Gastroesophageal sphincter (tissue), 3 donors: ENCODE results near the gene MYCBP2.

Experiments
- EP300 ChIP-seq: sonication (generic); formaldehyde crosslinking; IDR thresholded peaks from one replicate; pipeline ENCODE4 v1.6.1; 2017; ENCODE audit warnings: antibody characterized with exemption, mild to moderate bottlenecking
- POLR2AphosphoS5 ChIP-seq: sonication (generic); formaldehyde crosslinking; IDR thresholded peaks from one replicate; pipeline ENCODE4 v1.6.1; 2017; ENCODE audit warnings: antibody characterized with exemption
- TF ChIP-seq, protein P1 (sequence below), 4 experiments: fragments of 200-600 bp in 2 of 4; fragments of 450-650 bp in 2 of 4; sonication (generic) in 1 of 4; IDR thresholded peaks; one replicate each; pipeline ENCODE4 v1.5.1; 2017 to 2019; ENCODE audit warnings: antibody characterized with exemption in 4 of 4, mild to moderate bottlenecking in 2 of 4, moderate library complexity in 2 of 4

DNA sequence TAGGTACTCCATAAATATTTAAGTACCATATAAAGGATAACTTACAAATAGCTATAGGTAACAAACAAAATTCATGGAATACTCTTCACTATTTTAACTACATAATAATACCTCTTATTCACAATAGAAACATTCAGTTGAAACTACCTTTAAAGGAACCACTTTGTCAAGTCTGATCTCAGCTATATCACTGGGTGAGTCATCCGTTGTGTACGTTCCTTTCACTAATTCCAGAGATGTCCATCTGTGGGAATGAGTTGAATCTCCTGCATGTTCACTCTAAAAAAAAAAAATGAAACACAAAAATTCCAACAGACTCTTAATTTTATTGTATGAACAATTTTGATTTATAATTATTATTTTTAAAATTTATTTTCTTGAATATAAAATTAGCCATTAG is 150.5 kb downstream of the MYCBP2 start:
- TF ChIP-seq, protein P1, sequence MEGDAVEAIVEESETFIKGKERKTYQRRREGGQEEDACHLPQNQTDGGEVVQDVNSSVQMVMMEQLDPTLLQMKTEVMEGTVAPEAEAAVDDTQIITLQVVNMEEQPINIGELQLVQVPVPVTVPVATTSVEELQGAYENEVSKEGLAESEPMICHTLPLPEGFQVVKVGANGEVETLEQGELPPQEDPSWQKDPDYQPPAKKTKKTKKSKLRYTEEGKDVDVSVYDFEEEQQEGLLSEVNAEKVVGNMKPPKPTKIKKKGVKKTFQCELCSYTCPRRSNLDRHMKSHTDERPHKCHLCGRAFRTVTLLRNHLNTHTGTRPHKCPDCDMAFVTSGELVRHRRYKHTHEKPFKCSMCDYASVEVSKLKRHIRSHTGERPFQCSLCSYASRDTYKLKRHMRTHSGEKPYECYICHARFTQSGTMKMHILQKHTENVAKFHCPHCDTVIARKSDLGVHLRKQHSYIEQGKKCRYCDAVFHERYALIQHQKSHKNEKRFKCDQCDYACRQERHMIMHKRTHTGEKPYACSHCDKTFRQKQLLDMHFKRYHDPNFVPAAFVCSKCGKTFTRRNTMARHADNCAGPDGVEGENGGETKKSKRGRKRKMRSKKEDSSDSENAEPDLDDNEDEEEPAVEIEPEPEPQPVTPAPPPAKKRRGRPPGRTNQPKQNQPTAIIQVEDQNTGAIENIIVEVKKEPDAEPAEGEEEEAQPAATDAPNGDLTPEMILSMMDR (IDR thresholded peaks at IDR 0.05) = no peak
- TF ChIP-seq POLR2AphosphoS5 (no peak), EP300 (no peak)
